DOHH2 (cell line): ENCODE measurements around the gene INHBB.

ENCODE experiments used
- H3F3A ChIP-seq: fragments of 200-600 bp; sonication (generic), shearing (Covaris generic); 2 replicates; pipeline ENCODE4 v1.6.0; 2016; ENCODE audit warnings: antibody characterized with exemption, mild to moderate bottlenecking; ENCODE audit not compliant: control insufficient read depth, insufficient read depth
- H3K27ac ChIP-seq: fragments of 200-600 bp; sonication (generic); 2 replicates; pipeline ENCODE4 v1.5.1; 2014; ENCODE audit warnings: low read depth, mild to moderate bottlenecking, low read length, moderate library complexity
- H3K27me3 ChIP-seq: fragments of 200-600 bp; sonication (generic); 2 replicates; pipeline ENCODE4 v1.6.1; 2014; ENCODE audit warnings: mild to moderate bottlenecking, low read length, mixed read lengths; ENCODE audit not compliant: control insufficient read depth
- H3K36me3 ChIP-seq: fragments of 200-600 bp; sonication (generic); 2 replicates; pipeline ENCODE4 v1.6.1; 2014; ENCODE audit warnings: mild to moderate bottlenecking, low read length, moderate library complexity, mixed read lengths; ENCODE audit not compliant: control insufficient read depth
- H3K4me1 ChIP-seq: fragments of 200-600 bp; sonication (generic); 2 replicates; pipeline ENCODE4 v1.6.1; 2014; ENCODE audit warnings: mild to moderate bottlenecking, low read length, mixed read lengths; ENCODE audit not compliant: control insufficient read depth
- H3K4me2 ChIP-seq: fragments of 200-600 bp; sonication (generic); 2 replicates; pipeline ENCODE4 v1.6.0; 2014; ENCODE audit warnings: mild to moderate bottlenecking, low read length, moderate library complexity
- H3K4me3 ChIP-seq: fragments of 200-600 bp; sonication (generic); 2 replicates; pipeline ENCODE4 v1.5.1; 2014; ENCODE audit warnings: mild to moderate bottlenecking, low read length, mixed read lengths
- H3K79me2 ChIP-seq: fragments of 200-600 bp; sonication (generic); 2 replicates; pipeline ENCODE4 v1.6.1; 2014; ENCODE audit warnings: mild to moderate bottlenecking, low read length, mixed read lengths; ENCODE audit not compliant: control insufficient read depth
- H3K9me2 ChIP-seq: fragments of 200-600 bp; sonication (generic); replicated peaks from 2 replicates; pipeline ENCODE4 v1.6.1; 2014; ENCODE audit warnings: mild to moderate bottlenecking, low read length, mixed read lengths; ENCODE audit not compliant: control insufficient read depth
- H3K9me3 ChIP-seq: fragments of 200-600 bp; sonication (generic); 2 replicates; pipeline ENCODE4 v1.6.1; 2014; ENCODE audit warnings: antibody characterized with exemption, low read length, mixed read lengths; ENCODE audit not compliant: control insufficient read depth, insufficient read depth
- H4K20me1 ChIP-seq: fragments of 200-600 bp; sonication (generic); 2 replicates; pipeline ENCODE4 v1.6.0; 2014; ENCODE audit warnings: low read depth, mild to moderate bottlenecking, antibody characterized with exemption, low read length, moderate library complexity; ENCODE audit not compliant: control insufficient read depth, insufficient read depth
- CTCF ChIP-seq: fragments of 200-600 bp; sonication (generic); IDR thresholded peaks from one replicate; pipeline ENCODE4 v1.5.1; 2014; ENCODE audit warnings: antibody characterized with exemption, mild to moderate bottlenecking, low read depth, low read length; ENCODE audit not compliant: poor library complexity, severe bottlenecking
- EZH2phosphoT487 ChIP-seq: fragments of 200-600 bp; sonication (generic); IDR thresholded peaks from 2 replicates; pipeline ENCODE4 v1.6.1; 2017; ENCODE audit warnings: borderline replicate concordance, mild to moderate bottlenecking, antibody characterized with exemption, low read length, moderate library complexity, mixed read lengths

INHBB gene

GRCh38 chr2:120354935-120355779 lies 9.2 kb downstream of the INHBB start:
- Histone ChIP-seq H4K20me1 (no peaks in the 10 kb centered on the region), H3K4me1 (no peaks in the 10 kb centered on the region), H3K79me2 (no peaks in the 10 kb centered on the region), H3K9me2 (no peaks in the 10 kb centered on the region), H3K4me2 (no peak overlapping the region), H3K4me3 (no peak overlapping the region), H3K9me3 (no peaks in the 10 kb centered on the region), H3K36me3 (no peaks in the 10 kb centered on the region), H3K27ac (no peak overlapping the region), H3F3A (no peaks in the 10 kb centered on the region), H3K27me3 (no peaks in the 10 kb centered on the region)
- TF ChIP-seq EZH2phosphoT487 (no peak), CTCF (no peak)

GRCh38 chr2:120355780-120356266 lies 9.9 kb downstream of the INHBB start:
- H3K27me3 ChIP-seq, result no peaks in the 10 kb centered on the region

GRCh38 chr2:120357768-120358167 lies 11.8 kb downstream of the INHBB start:
- no peaks in the 10 kb centered on the region for H4K20me1 ChIP-seq
- TF ChIP-seq CTCF, result no peak
- no peak for TF ChIP-seq EZH2phosphoT487
- no peaks in the 10 kb centered on the region for H3K9me3 ChIP-seq
- H3K4me3 ChIP-seq, result no peak overlapping the region
- no peaks in the 10 kb centered on the region for H3K36me3 ChIP-seq
- H3K27ac ChIP-seq, result no peak overlapping the region
- H3K4me2 ChIP-seq, result no peak overlapping the region
- no peaks in the 10 kb centered on the region for H3K9me2 ChIP-seq
- H3K79me2 ChIP-seq, result no peaks in the 10 kb centered on the region
- no peaks in the 10 kb centered on the region for H3K4me1 ChIP-seq
- H3K27me3 ChIP-seq, result no peaks in the 10 kb centered on the region
- no peaks in the 10 kb centered on the region for H3F3A ChIP-seq

More at GRCh38 chr2:120355780-120356266, 9.9 kb downstream of the INHBB start:
- H3K9me3 ChIP-seq, result no peaks in the 10 kb centered on the region
- no peaks in the 10 kb centered on the region for H4K20me1 ChIP-seq
- no peaks in the 10 kb centered on the region for H3K36me3 ChIP-seq
- H3K9me2 ChIP-seq, result no peaks in the 10 kb centered on the region
- H3K4me3 ChIP-seq, result no peak overlapping the region
- no peak overlapping the region for H3K4me2 ChIP-seq
- TF ChIP-seq CTCF, result no peak
- no peak for TF ChIP-seq EZH2phosphoT487
- no peaks in the 10 kb centered on the region for H3K4me1 ChIP-seq
- H3F3A ChIP-seq, result no peaks in the 10 kb centered on the region
- H3K79me2 ChIP-seq, result no peaks in the 10 kb centered on the region
- no peak overlapping the region for H3K27ac ChIP-seq
